ENCODE measurements around the gene CTAG1B.
"Not testable (repeated sequence)": the region's sequence is repeated elsewhere in the genome, so short reads cannot be mapped to it uniquely, and the experiment has no call there.

The CTAG1B gene

DNA sequence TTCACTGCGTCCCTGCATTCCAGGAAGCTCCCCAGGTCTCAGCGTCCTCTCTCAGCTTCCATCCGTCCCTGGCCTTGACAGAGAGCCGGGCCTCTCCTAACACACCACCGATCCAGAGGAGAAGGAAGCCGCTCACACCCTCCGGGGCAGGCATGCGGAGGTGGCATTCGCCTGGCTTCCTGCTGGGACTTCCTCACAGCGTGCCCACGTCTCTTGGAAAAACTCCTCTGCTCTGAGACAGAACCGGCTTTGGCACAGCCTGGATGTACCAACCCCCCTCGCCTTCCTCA lies 31.1 kb upstream of the CTAG1B start:
- TF ChIP-seq, protein P1, sequence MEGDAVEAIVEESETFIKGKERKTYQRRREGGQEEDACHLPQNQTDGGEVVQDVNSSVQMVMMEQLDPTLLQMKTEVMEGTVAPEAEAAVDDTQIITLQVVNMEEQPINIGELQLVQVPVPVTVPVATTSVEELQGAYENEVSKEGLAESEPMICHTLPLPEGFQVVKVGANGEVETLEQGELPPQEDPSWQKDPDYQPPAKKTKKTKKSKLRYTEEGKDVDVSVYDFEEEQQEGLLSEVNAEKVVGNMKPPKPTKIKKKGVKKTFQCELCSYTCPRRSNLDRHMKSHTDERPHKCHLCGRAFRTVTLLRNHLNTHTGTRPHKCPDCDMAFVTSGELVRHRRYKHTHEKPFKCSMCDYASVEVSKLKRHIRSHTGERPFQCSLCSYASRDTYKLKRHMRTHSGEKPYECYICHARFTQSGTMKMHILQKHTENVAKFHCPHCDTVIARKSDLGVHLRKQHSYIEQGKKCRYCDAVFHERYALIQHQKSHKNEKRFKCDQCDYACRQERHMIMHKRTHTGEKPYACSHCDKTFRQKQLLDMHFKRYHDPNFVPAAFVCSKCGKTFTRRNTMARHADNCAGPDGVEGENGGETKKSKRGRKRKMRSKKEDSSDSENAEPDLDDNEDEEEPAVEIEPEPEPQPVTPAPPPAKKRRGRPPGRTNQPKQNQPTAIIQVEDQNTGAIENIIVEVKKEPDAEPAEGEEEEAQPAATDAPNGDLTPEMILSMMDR (conservative IDR thresholded peaks at IDR 0.05; ENCODE audit: low read depth, low read length): no peak
- H3K4me3 ChIP-seq (ENCODE audit: low read length): no peak overlapping the region
- DNase-seq (ENCODE audit: low read depth): no peak

GRCh38 chrX:154649503-154650220 lies 30.6 kb upstream of the CTAG1B start:
- no peak overlapping the region for H3K4me3 ChIP-seq (ENCODE audit: low read length)
- DNase-seq (ENCODE audit: low read depth): no peak
- TF ChIP-seq, protein P1 (conservative IDR thresholded peaks at IDR 0.05; ENCODE audit: low read depth, low read length): no peak

DNA sequence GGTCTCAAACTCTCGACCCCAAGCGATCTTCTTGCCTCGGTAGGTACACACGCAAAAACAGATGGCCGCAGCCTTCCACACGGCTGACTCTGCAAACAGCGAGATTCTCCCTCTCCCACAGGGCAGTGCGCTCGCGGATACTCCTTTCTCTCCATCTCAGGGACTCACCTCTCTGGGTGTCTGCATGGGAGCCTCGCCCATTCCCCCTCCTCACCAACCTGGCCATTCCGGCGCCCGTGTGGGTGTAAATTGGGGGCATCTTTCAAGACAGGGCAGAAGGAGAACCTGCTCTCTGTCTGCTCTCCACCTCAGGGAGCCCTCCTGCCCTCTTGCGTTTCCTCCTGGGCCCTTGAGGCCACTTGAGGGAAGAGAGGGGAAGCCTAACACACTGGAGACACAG lies 29.8 kb upstream of the CTAG1B start:
- DNase-seq (ENCODE audit: low read depth): no peak
- TF ChIP-seq, protein P1 (conservative IDR thresholded peaks at IDR 0.05; ENCODE audit: low read depth, low read length): no peak
- no peak overlapping the region for H3K4me3 ChIP-seq (ENCODE audit: low read length)

DNA sequence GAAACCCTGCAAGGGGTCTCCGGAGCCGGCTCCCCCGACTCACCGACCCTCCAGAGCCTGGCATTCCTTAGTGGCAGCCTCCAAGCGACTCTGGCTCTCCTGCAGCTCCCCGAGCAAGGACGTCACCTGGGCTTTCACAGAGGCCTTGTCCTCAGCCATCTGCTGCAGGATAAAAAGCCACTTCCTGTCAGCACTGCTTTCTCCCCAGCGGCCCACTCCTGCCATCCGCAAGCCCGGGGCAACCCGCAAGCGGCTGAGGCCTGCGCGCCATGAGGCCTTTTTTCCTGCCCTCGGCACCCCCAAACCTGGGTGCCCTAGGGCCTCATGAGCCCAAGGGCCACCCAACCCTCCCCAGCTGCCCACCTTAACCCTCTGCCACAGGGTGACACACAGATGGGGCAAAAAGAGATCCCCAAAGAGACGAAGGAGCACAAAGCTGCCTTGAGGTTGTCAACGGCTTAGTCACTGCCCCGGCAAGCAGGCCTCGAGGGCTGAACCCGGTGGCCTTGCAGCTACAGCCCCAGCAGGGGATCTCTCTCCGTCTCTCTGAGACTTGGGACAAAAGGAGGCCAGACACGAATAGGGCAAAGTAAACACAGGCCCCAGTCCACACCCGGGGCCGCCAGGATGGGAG lies 26.8 kb upstream of the CTAG1B start:
- H3K4me3 ChIP-seq (ENCODE audit: low read length); DNase-seq (ENCODE audit: low read depth): not testable (repeated sequence)

DNA sequence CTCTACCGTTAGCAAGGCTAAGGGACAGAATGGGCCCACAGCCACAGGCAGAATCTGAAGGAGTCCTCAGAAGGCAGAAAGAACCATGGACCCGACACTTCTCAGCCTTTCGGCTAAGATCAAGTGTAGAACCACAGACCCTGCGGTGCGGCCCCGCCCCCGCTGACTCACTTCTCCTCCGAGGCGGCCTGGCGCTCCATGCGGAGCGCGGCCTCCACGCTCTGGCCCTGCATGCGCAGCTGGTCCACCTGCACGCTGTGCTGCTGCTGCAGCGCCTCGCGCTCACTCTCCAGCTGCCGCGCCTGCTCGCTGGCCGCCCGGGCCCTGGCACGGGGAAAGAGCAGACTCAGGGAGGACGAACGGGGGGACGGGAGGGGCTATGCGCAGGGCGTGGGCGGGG lies 24.6 kb upstream of the CTAG1B start:
- not testable (repeated sequence) for H3K4me3 ChIP-seq (ENCODE audit: low read length); DNase-seq (ENCODE audit: low read depth)

DNA sequence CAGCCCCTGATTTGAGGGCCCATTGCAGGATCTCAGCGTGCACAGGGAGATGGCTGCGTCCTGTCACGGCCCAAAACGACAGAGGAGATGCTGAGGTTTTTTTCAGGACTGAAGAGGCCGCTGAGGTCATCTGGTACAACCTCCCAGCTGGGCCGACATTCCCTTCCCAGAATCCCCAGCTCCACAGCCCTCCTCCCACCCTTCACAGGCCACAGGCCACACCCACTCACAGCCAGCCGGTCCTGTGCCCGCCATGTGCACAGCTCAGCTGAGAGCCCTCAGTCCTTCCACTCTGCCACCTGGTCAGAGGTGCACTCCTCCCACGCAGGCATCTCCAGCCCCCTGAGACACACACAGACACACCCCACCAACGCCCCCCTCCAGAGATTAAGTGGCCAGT lies 22.7 kb upstream of the CTAG1B start:
- not testable (repeated sequence) for DNase-seq (ENCODE audit: low read depth); H3K4me3 ChIP-seq (ENCODE audit: low read length)

DNA sequence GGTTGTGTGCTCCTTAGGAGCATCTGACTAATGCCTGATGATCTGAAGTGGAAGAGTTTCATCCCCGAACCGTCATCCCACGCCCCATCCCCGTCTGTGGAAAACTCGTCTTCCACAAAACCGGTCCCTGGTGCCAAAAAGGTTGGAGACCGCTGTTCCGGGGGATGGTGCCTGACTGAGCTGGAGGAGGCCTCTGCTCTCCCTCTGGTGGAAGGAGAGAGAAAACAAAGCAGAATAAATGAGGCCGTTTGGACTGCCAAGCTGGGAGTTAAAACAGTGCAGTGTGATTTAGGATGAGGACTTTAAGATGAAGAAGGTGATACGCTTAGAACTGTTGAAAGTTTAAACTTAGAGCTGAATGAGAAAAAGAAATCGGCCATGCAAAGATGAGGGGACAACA lies 14.6 kb upstream of the CTAG1B start:
- DNase-seq (ENCODE audit: low read depth); H3K4me3 ChIP-seq (ENCODE audit: low read length): not testable (repeated sequence)

- DNase-seq (ENCODE audit: low read depth); H3K4me3 ChIP-seq (ENCODE audit: low read length): not testable (repeated sequence)
Observed at GRCh38 chrX:154630949-154631348, 11.9 kb upstream of the CTAG1B start.

DNA sequence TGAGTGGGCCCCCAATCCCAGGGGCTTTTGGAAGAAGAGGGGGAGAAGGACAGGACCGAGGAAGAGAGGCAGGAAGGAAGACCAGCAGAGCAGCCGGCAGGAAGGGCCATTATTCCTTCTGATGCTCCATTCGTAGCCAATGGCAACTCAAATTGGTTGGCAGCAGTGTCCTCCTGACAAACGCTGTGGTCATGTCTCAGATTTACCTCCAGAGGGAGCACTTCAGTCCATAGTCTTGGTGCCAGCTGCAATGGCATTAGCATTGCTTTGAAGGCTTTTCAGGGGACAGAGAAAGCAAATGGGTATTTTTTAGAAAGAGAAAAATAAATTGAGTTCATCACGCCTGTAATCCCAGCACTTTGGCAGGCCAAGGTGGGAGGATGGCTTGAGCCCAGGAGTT lies 9.9 kb upstream of the CTAG1B start:
- H3K4me3 ChIP-seq (ENCODE audit: low read length); DNase-seq (ENCODE audit: low read depth): not testable (repeated sequence)

GRCh38 chrX:154620767-154621414 lies 1.8 kb upstream of the CTAG1B start:
- DNase-seq (ENCODE audit: low read depth); H3K4me3 ChIP-seq (ENCODE audit: low read length): not testable (repeated sequence)

- not testable (repeated sequence) for DNase-seq (ENCODE audit: low read depth); H3K4me3 ChIP-seq (ENCODE audit: low read length)
Observed at GRCh38 chrX:154613586-154613985, 5.5 kb downstream of the CTAG1B start.

DNA sequence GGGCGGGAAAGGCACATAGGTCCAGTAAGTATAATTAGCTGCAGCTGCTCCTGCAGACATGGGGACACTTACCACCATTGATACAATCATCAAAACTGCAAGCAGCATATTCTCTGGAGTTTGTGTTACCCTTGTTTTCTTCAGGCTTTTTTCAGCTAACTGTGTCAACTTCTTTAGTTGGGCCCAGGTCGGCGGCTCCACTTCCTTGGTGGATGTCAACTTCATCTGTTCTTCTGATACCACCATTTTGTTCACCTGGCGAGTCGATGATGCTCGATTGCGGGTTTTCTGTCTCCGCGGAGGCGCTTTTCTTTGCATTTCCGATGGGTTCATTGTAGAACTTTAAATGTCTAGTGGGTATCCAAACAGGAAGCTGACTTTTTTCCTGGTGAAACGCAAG lies 7.9 kb downstream of the CTAG1B start:
- DNase-seq (ENCODE audit: low read depth); H3K4me3 ChIP-seq (ENCODE audit: low read length): not testable (repeated sequence)

GRCh38 chrX:154608823-154609222 lies 10.3 kb downstream of the CTAG1B start:
- DNase-seq (ENCODE audit: low read depth); H3K4me3 ChIP-seq (ENCODE audit: low read length): not testable (repeated sequence)

- H3K4me3 ChIP-seq (ENCODE audit: low read length); DNase-seq (ENCODE audit: low read depth): not testable (repeated sequence)
Observed at GRCh38 chrX:154607976-154608375, 11.1 kb downstream of the CTAG1B start.
